ENCODE measurements around the gene UBE2G2.

UBE2G2 gene

GRCh38 chr21:44805859-44806258 lies 4.2 kb upstream of the UBE2G2 start:
- H3K27me3 ChIP-seq (ENCODE audit: control insufficient read depth in 3 of 3, insufficient read depth in 3 of 3, low read depth in 1 of 3, low read length in 3 of 3), result no peaks in the 10 kb centered on the region
- no peak overlapping the region for H3K4ac ChIP-seq (ENCODE audit: low read length)
- H2AK5ac ChIP-seq (ENCODE audit: low read depth, low read length), result no peak overlapping the region
- H3K27ac ChIP-seq (replicated peaks; ENCODE audit: low read length), result no peak overlapping the region
- no peak overlapping the region for H2BK120ac ChIP-seq (ENCODE audit: low read depth, low read length)
- H2BK5ac ChIP-seq (ENCODE audit: low read length), result no peak overlapping the region
- H3K36me3 ChIP-seq (replicated peaks in 1 of 2; ENCODE audit: control insufficient read depth in 2 of 2, insufficient read depth in 2 of 2, low read length in 2 of 2), result peaks cover 33 to 75% of the 10 kb centered on the region in 2 donors
- no peak overlapping the region for H2BK15ac ChIP-seq (ENCODE audit: low read length)
- H3K14ac ChIP-seq (ENCODE audit: low read length), result no peak overlapping the region
- no peak overlapping the region for H3K18ac ChIP-seq (ENCODE audit: low read length)
- H3K4me1 ChIP-seq (ENCODE audit: control insufficient read depth in 2 of 2, insufficient read depth in 1 of 2, low read depth in 1 of 2, low read length in 2 of 2), result peaks cover 0 to 10% of the 10 kb centered on the region in 2 donors
- H4K91ac ChIP-seq (ENCODE audit: low read depth, low read length, poor library complexity), result no peak overlapping the region
- no CpG with 5 or more reads among the region's 4 CpGs for WGBS, 2 donors (ENCODE audit: extremely low coverage in 2 of 2, insufficient read length in 2 of 2, insufficient replicate concordance in 1 of 2)
- H3K9ac ChIP-seq (ENCODE audit: low read depth, low read length, poor library complexity), result no peak overlapping the region
- H3K79me1 ChIP-seq (ENCODE audit: low read depth, low read length), result peaks cover 11% of the 10 kb centered on the region
- no peak overlapping the region for H2AFZ ChIP-seq (ENCODE audit: low read length)
- H2BK12ac ChIP-seq (ENCODE audit: low read length), result no peak overlapping the region
- H3K4me3 ChIP-seq (ENCODE audit: low read length in 2 of 2), result no peak overlapping the region
- DNase-seq (ENCODE audit: low spot score), result no peak
- no peak overlapping the region for H3K23ac ChIP-seq (ENCODE audit: low read depth, low read length, poor library complexity)
- no peak overlapping the region for H4K8ac ChIP-seq (ENCODE audit: low read depth, low read length)
- H3K9me3 ChIP-seq (replicated peaks in 1 of 2; ENCODE audit: control insufficient read depth in 2 of 2, insufficient read depth in 1 of 2, low read depth in 1 of 2, low read length in 2 of 2), result peaks cover 0 to 4% of the 10 kb centered on the region in 2 donors
- no peak overlapping the region for H3K4me2 ChIP-seq (ENCODE audit: insufficient read depth, low read length, poor library complexity, severe bottlenecking)

- Histone ChIP-seq H2AFZ (ENCODE audit: low read length) (no peak overlapping the region), H3K27me3 (ENCODE audit: control insufficient read depth in 3 of 3, insufficient read depth in 3 of 3, low read depth in 1 of 3, low read length in 3 of 3) (no peaks in the 10 kb centered on the region), H3K79me1 (ENCODE audit: low read depth, low read length) (peaks cover 9% of the 10 kb centered on the region), H3K9me3 (replicated peaks in 1 of 2; ENCODE audit: control insufficient read depth in 2 of 2, insufficient read depth in 1 of 2, low read depth in 1 of 2, low read length in 2 of 2) (peaks cover 0 to 3% of the 10 kb centered on the region in 2 donors), H4K8ac (ENCODE audit: low read depth, low read length) (no peak overlapping the region), H2BK5ac (ENCODE audit: low read length) (no peak overlapping the region), H2BK12ac (ENCODE audit: low read length) (no peak overlapping the region), H3K4me1 (ENCODE audit: control insufficient read depth in 2 of 2, insufficient read depth in 1 of 2, low read depth in 1 of 2, low read length in 2 of 2) (peaks cover 1 to 13% of the 10 kb centered on the region in 2 donors), H3K18ac (ENCODE audit: low read length) (no peak overlapping the region), H3K4ac (ENCODE audit: low read length) (no peak overlapping the region), H3K36me3 (replicated peaks in 1 of 2; ENCODE audit: control insufficient read depth in 2 of 2, insufficient read depth in 2 of 2, low read length in 2 of 2) (peaks cover 28 to 71% of the 10 kb centered on the region in 2 donors), H2BK15ac (ENCODE audit: low read length) (no peak overlapping the region), H2AK5ac (ENCODE audit: low read depth, low read length) (no peak overlapping the region), H3K27ac (replicated peaks; ENCODE audit: low read length) (no peak overlapping the region), H3K4me3 (ENCODE audit: low read length in 2 of 2) (no peak overlapping the region), H3K23ac (ENCODE audit: low read depth, low read length, poor library complexity) (no peak overlapping the region), H4K91ac (ENCODE audit: low read depth, low read length, poor library complexity) (no peak overlapping the region), H3K14ac (ENCODE audit: low read length) (no peak overlapping the region), H2BK120ac (ENCODE audit: low read depth, low read length) (no peak overlapping the region), H3K9ac (ENCODE audit: low read depth, low read length, poor library complexity) (no peak overlapping the region), H3K4me2 (ENCODE audit: insufficient read depth, low read length, poor library complexity, severe bottlenecking) (no peak overlapping the region)
- DNase-seq (ENCODE audit: low spot score), result no peak
- WGBS, 2 donors (ENCODE audit: extremely low coverage in 2 of 2, insufficient read length in 2 of 2, insufficient replicate concordance in 1 of 2), result no CpG with 5 or more reads among the region's 4 CpGs
Observed at GRCh38 chr21:44805226-44805625, 3.6 kb upstream of the UBE2G2 start.

GRCh38 chr21:44804762-44805161 lies 3.1 kb upstream of the UBE2G2 start:
- Histone ChIP-seq H3K9ac (ENCODE audit: low read depth, low read length, poor library complexity) (no peak overlapping the region), H4K8ac (ENCODE audit: low read depth, low read length) (no peak overlapping the region), H3K9me3 (replicated peaks in 1 of 2; ENCODE audit: control insufficient read depth in 2 of 2, insufficient read depth in 1 of 2, low read depth in 1 of 2, low read length in 2 of 2) (peaks cover 0 to 3% of the 10 kb centered on the region in 2 donors), H4K91ac (ENCODE audit: low read depth, low read length, poor library complexity) (no peak overlapping the region), H2BK120ac (ENCODE audit: low read depth, low read length) (no peak overlapping the region), H3K27ac (replicated peaks; ENCODE audit: low read length) (no peak overlapping the region), H2BK15ac (ENCODE audit: low read length) (no peak overlapping the region), H3K27me3 (ENCODE audit: control insufficient read depth in 3 of 3, insufficient read depth in 3 of 3, low read depth in 1 of 3, low read length in 3 of 3) (no peaks in the 10 kb centered on the region), H3K4me1 (ENCODE audit: control insufficient read depth in 2 of 2, insufficient read depth in 1 of 2, low read depth in 1 of 2, low read length in 2 of 2) (peaks cover 1 to 13% of the 10 kb centered on the region in 2 donors), H2BK12ac (ENCODE audit: low read length) (no peak overlapping the region), H2AFZ (ENCODE audit: low read length) (no peak overlapping the region), H2AK5ac (ENCODE audit: low read depth, low read length) (no peak overlapping the region), H2BK5ac (ENCODE audit: low read length) (no peak overlapping the region), H3K79me1 (ENCODE audit: low read depth, low read length) (peaks cover 8% of the 10 kb centered on the region), H3K4ac (ENCODE audit: low read length) (no peak overlapping the region), H3K36me3 (replicated peaks in 1 of 2; ENCODE audit: control insufficient read depth in 2 of 2, insufficient read depth in 2 of 2, low read length in 2 of 2) (peaks cover 27 to 71% of the 10 kb centered on the region in 2 donors), H3K18ac (ENCODE audit: low read length) (no peak overlapping the region), H3K4me3 (ENCODE audit: low read length in 2 of 2) (no peak overlapping the region), H3K14ac (ENCODE audit: low read length) (no peak overlapping the region), H3K23ac (ENCODE audit: low read depth, low read length, poor library complexity) (no peak overlapping the region), H3K4me2 (ENCODE audit: insufficient read depth, low read length, poor library complexity, severe bottlenecking) (no peak overlapping the region)
- DNase-seq (ENCODE audit: low spot score), result no peak
- no CpG with 5 or more reads among the region's 6 CpGs for WGBS, 2 donors (ENCODE audit: extremely low coverage in 2 of 2, insufficient read length in 2 of 2, insufficient replicate concordance in 1 of 2)

- Histone ChIP-seq H2AFZ (ENCODE audit: low read length) (no peak overlapping the region), H4K91ac (ENCODE audit: low read depth, low read length, poor library complexity) (no peak overlapping the region), H2BK5ac (ENCODE audit: low read length) (no peak overlapping the region), H3K4ac (ENCODE audit: low read length) (no peak overlapping the region), H3K4me1 (ENCODE audit: control insufficient read depth in 2 of 2, insufficient read depth in 1 of 2, low read depth in 1 of 2, low read length in 2 of 2) (peaks cover 1 to 13% of the 10 kb centered on the region in 2 donors), H3K27me3 (ENCODE audit: control insufficient read depth in 3 of 3, insufficient read depth in 3 of 3, low read depth in 1 of 3, low read length in 3 of 3) (no peaks in the 10 kb centered on the region), H3K23ac (ENCODE audit: low read depth, low read length, poor library complexity) (no peak overlapping the region), H2BK12ac (ENCODE audit: low read length) (no peak overlapping the region), H3K14ac (ENCODE audit: low read length) (no peak overlapping the region), H2AK5ac (ENCODE audit: low read depth, low read length) (no peak overlapping the region), H2BK15ac (ENCODE audit: low read length) (no peak overlapping the region), H2BK120ac (ENCODE audit: low read depth, low read length) (no peak overlapping the region), H3K9me3 (replicated peaks in 1 of 2; ENCODE audit: control insufficient read depth in 2 of 2, insufficient read depth in 1 of 2, low read depth in 1 of 2, low read length in 2 of 2) (peaks cover 0 to 3% of the 10 kb centered on the region in 2 donors), H3K4me2 (ENCODE audit: insufficient read depth, low read length, poor library complexity, severe bottlenecking) (no peak overlapping the region), H3K79me1 (ENCODE audit: low read depth, low read length) (peaks cover 8% of the 10 kb centered on the region), H3K4me3 (ENCODE audit: low read length in 2 of 2) (no peak overlapping the region), H3K18ac (ENCODE audit: low read length) (no peak overlapping the region), H3K36me3 (replicated peaks in 1 of 2; ENCODE audit: control insufficient read depth in 2 of 2, insufficient read depth in 2 of 2, low read length in 2 of 2) (peaks cover 24 to 71% of the 10 kb centered on the region in 2 donors), H4K8ac (ENCODE audit: low read depth, low read length) (no peak overlapping the region), H3K27ac (replicated peaks; ENCODE audit: low read length) (no peak overlapping the region), H3K9ac (ENCODE audit: low read depth, low read length, poor library complexity) (no peak overlapping the region)
- WGBS, 2 donors (ENCODE audit: extremely low coverage in 2 of 2, insufficient read length in 2 of 2, insufficient replicate concordance in 1 of 2), result no CpG with 5 or more reads among the region's 3 CpGs
- DNase-seq (ENCODE audit: low spot score), result no peak
Observed at GRCh38 chr21:44803651-44804050, 2.0 kb upstream of the UBE2G2 start.
